ENCODE results near the gene USP40. TPM values are rescaled to one million over a fixed set of nuclear protein-coding genes. Genes with fewer than 3 reads are reported as not detected.

Gene USP40
- total and polyA plus RNA-seq, 2 experiments from 2014 or later: 20.4 to 25.9 TPM

- DNase-seq (ENCODE audit: low spot score): no peak
Observed at GRCh38 chr2:233437439-233437955, 129.1 kb downstream of the USP40 start.

GRCh38 chr2:233436691-233437438, 129.7 kb downstream of the USP40 start:
- Histone ChIP-seq H2AFZ (no peak overlapping the region), H3K4me1 (ENCODE audit: insufficient read depth) (no peaks in the 10 kb centered on the region), H3K4me3 (no peak overlapping the region), H4K20me1 (ENCODE audit: insufficient read depth, poor library complexity, severe bottlenecking) (no peaks in the 10 kb centered on the region), H3K27ac (no peak overlapping the region), H3K9me3 (ENCODE audit: low read depth) (no peaks in the 10 kb centered on the region), H3K27me3 (no peaks in the 10 kb centered on the region), H3K9me2 (replicated peaks; ENCODE audit: insufficient read depth) (no peaks in the 10 kb centered on the region), H3K4me2 (no peak overlapping the region), H3K36me3 (replicated peaks; ENCODE audit: insufficient read depth, low read depth) (no peaks in the 10 kb centered on the region), H3K79me2 (no peaks in the 10 kb centered on the region)
- WGBS (ENCODE audit: low lambda C conversion rate, missing lambda C conversion rate): 94% methylated on average over 17 of the region's 17 CpGs
- TF ChIP-seq EZH2 (IDR thresholded peaks at IDR 0.05; ENCODE audit: borderline replicate concordance) (no peak), CTCF (IDR thresholded peaks at IDR 0.05; ENCODE audit: poor library complexity) (no peak), EZH2phosphoT487 (IDR thresholded peaks at IDR 0.05; ENCODE audit: low read depth, severe bottlenecking, unreplicated experiment) (no peak)
- no peak for DNase-seq (ENCODE audit: low spot score)

More at GRCh38 chr2:233437439-233437955, 129.1 kb downstream of the USP40 start:
- H3K36me3 ChIP-seq (replicated peaks; ENCODE audit: insufficient read depth, low read depth): no peaks in the 10 kb centered on the region
- H3K27me3 ChIP-seq: no peaks in the 10 kb centered on the region
- no peaks in the 10 kb centered on the region for H3K79me2 ChIP-seq
- no peaks in the 10 kb centered on the region for H3K9me2 ChIP-seq (replicated peaks; ENCODE audit: insufficient read depth)
- 97% methylated on average over 14 of the region's 14 CpGs for WGBS (ENCODE audit: low lambda C conversion rate, missing lambda C conversion rate)
- no peaks in the 10 kb centered on the region for H3K4me1 ChIP-seq (ENCODE audit: insufficient read depth)
- H3K4me2 ChIP-seq: no peak overlapping the region
- H3K4me3 ChIP-seq: no peak overlapping the region
- H4K20me1 ChIP-seq (ENCODE audit: insufficient read depth, poor library complexity, severe bottlenecking): no peaks in the 10 kb centered on the region
- no peaks in the 10 kb centered on the region for H3K9me3 ChIP-seq (ENCODE audit: low read depth)
- no peak overlapping the region for H3K27ac ChIP-seq
- no peak overlapping the region for H2AFZ ChIP-seq
- TF ChIP-seq EZH2 (IDR thresholded peaks at IDR 0.05; ENCODE audit: borderline replicate concordance) (no peak), CTCF (IDR thresholded peaks at IDR 0.05; ENCODE audit: poor library complexity) (no peak), EZH2phosphoT487 (IDR thresholded peaks at IDR 0.05; ENCODE audit: low read depth, severe bottlenecking, unreplicated experiment) (no peak)

GRCh38 chr2:233436191-233436581, 130.4 kb downstream of the USP40 start:
- DNase-seq (ENCODE audit: low spot score): no peak
- Histone ChIP-seq H3K36me3 (replicated peaks; ENCODE audit: insufficient read depth, low read depth) (no peaks in the 10 kb centered on the region), H3K9me2 (replicated peaks; ENCODE audit: insufficient read depth) (no peaks in the 10 kb centered on the region), H3K4me1 (ENCODE audit: insufficient read depth) (no peaks in the 10 kb centered on the region), H3K27ac (no peak overlapping the region), H4K20me1 (ENCODE audit: insufficient read depth, poor library complexity, severe bottlenecking) (no peaks in the 10 kb centered on the region), H3K79me2 (no peaks in the 10 kb centered on the region), H3K4me3 (no peak overlapping the region), H3K9me3 (ENCODE audit: low read depth) (no peaks in the 10 kb centered on the region), H2AFZ (no peak overlapping the region), H3K27me3 (no peaks in the 10 kb centered on the region), H3K4me2 (no peak overlapping the region)
- no peak for TF ChIP-seq EZH2phosphoT487 (IDR thresholded peaks at IDR 0.05; ENCODE audit: low read depth, severe bottlenecking, unreplicated experiment)
- TF ChIP-seq CTCF (IDR thresholded peaks at IDR 0.05; ENCODE audit: poor library complexity): no peak
- WGBS (ENCODE audit: low lambda C conversion rate, missing lambda C conversion rate): 96% methylated on average over 15 of the region's 15 CpGs
